ELF-1 (cell line): Measurements from ENCODE around the gene C19orf44.

Experiments
- DNase-seq: peaks from one replicate; pipeline ENCODE4 v3.0.0-alpha.2; 2016; ENCODE audit warnings: low read depth, low spot score

The C19orf44 gene

GRCh38 chr19:16516923-16517610, 20.9 kb downstream of the C19orf44 start:
- no peak for DNase-seq

GRCh38 chr19:16518061-16518460, 21.9 kb downstream of the C19orf44 start:
- no peak for DNase-seq

DNA sequence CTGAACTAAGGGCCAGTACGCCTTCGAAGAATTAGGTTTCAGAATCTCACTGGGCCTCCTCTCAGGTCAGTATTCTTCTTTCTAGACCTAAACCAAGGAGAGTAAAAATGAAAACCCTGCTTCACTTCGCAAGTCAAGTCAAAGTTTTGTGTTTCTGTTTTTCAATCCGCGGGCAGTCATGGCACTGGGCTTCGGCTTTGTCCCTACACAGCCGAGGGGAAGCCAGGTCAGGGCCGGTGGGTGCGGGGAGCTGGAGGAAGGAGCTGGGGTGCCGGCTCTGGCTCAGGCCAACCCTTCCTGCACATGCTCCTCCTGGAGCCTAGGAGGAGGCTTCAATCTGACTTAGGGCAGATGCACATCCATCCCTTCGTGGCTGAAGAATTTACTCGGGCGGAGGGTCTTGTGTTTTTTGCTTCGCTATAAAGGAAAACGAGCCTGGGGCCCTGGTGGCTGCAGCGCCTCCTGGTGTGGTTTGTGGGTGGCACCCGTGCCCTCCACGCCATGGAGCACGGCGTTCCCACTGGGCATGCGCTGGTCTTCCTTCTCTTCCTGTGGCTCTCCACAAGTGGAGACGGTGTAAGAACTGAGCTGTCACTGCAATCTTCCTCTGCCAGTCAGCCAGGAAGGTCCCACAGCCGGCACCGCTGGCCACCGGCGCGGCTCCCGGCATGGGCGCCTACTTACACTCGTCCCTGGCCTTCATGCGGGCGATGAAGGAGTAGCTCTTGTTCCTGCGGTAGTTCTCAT, 22.5 kb downstream of the C19orf44 start:
- DNase-seq = no peak

- DNase-seq = no peak
Measured at GRCh38 chr19:16519230-16519687, 23.1 kb downstream of the C19orf44 start.

GRCh38 chr19:16520074-16520973, 24.1 kb downstream of the C19orf44 start:
- DNase-seq = no peak

GRCh38 chr19:16520986-16521624, 24.9 kb downstream of the C19orf44 start:
- no peak for DNase-seq

DNA sequence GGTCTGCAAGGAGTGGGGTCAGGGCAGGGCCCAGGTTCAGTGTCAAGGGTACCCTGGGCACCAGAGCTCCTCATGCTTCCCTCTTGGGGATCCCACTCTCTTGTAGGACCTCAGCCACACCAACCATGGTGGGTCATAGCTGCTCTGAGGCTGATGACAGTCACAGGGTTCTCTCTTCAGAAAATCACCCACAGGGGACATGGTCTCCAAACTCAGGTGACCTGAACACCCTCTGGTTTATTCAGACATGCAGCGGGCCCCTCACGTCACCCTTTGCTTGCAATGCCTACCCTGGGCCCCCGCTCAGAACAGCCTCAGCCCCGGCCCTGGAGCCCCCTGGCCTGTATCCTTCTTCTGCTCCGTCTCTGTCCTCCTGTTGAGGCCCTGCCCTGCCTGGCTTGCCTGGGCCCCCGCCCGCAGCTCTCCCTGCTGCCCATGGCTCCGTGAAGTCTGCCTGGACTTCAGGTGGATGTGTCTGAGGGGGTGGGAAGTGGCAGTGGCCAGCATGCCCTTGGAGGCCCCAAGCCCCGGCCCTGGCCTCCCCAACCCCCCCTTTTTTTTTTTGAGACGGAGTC, 25.6 kb downstream of the C19orf44 start:
- DNase-seq = no peak

GRCh38 chr19:16522559-16523377, 26.6 kb downstream of the C19orf44 start:
- DNase-seq = no peak

DNA sequence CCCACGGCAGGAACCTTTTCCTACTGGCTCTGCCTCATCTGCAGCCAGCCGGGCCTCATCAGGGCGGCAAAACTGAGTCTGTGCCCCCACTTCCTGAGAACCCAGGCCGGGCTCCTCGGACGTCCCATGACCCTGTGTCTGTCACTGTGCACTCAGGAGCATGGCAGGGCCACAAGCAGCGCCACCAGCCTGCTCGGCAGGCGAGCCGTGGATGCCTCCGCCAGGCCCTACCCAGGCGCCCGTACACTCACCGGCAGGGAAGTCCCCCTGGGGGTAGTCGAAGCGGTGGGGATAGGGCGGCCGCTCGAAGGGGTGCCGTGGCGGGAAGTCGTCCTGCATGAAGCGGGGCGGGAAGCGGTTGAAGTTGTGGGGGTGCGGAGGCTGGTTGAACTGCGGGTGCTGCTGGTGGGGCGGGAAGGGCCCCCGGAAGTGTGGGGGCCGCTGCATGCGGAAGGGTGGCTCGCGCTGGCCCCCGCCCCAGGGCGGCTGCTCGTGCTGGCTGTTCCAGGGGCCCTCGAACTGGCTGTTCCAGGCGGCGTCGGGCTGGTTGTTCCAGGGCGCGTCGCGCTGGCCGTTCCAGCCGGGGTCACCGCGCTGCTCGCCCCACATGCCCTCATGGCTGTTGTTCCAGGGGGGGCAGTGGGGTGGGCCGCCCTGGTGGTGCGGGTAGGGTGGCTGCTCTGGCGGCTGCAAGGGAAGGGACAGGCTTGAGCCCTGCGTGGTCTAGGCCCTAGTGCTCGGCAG, 29.0 kb downstream of the C19orf44 start:
- no peak for DNase-seq

GRCh38 chr19:16525751-16526481, 29.7 kb downstream of the C19orf44 start:
- no peak for DNase-seq

GRCh38 chr19:16527334-16527935, 31.2 kb downstream of the C19orf44 start:
- DNase-seq = peak; percentile 59

- DNase-seq = peak; percentile 70
Measured at GRCh38 chr19:16527971-16528521, 31.9 kb downstream of the C19orf44 start.

- no peak for DNase-seq
Measured at GRCh38 chr19:16529466-16530144, 33.4 kb downstream of the C19orf44 start.

- no peak for DNase-seq
Measured at GRCh38 chr19:16530540-16531379, 34.6 kb downstream of the C19orf44 start.

- no peak for DNase-seq
Measured at GRCh38 chr19:16531380-16531669, 35.1 kb downstream of the C19orf44 start.

DNA sequence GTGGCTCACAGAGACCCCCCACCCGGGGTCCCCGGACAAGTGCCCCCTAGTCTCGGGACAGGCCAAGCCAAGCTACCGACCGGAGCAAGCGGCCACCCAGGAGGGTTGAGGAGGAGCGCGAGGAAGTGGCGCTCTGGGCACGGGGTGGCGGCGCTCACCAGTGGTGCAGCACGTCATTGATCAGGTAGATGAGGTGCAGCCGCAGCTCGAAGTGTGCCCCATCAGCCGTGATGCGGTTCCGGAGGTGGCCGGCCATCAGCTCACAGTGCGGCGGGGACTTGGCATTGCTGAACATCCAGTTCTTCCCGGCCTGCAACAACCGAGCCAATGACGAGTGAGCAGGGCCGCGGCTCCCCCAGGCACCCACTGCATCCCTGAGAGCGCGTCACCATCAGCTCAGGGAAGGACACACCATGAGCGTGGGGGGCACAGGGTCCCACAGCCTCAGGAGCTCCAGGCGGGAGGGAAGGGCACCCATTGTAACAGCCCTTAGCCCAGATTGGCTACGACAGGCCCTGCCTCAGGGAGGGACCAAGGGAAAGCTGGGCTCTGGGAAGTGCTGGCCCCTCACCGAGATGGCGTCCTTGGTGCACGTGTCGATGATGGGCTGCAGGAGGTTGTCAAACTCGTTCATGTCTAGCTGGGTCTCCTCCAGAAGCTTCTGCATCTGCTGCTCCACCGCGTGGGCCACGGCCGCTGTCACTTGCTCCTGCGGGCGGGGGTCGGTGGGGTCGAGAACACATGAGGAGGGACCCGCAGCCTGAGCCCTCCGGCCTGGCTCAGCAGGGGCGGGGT, 36.4 kb downstream of the C19orf44 start:
- DNase-seq = no peak
